ENCODE measurements around the gene DDX1.

GRCh38 chr2:15583826-15584225, 7.8 kb upstream of the DDX1 start:
- TF ChIP-seq CTCF (conservative IDR thresholded peaks at IDR 0.05; ENCODE audit: low read depth, low read length) (no peak), EZH2 (IDR thresholded peaks at IDR 0.05; ENCODE audit: borderline replicate concordance, low read depth, low read length, poor library complexity, severe bottlenecking) (no peak)
